Glutamatergic neuron (in vitro differentiated cells): ENCODE measurements around the gene PRKAG2. TPM values are rescaled to one million over a fixed set of nuclear protein-coding genes. Genes with fewer than 3 reads are reported as not detected.

ENCODE experiments used
- DNase-seq: peaks from one replicate; pipeline ENCODE4 v3.0.0; 2022
- H3K27ac Mint-ChIP-seq: one replicate; pipeline ENCODE4 v1.8.0; 2020; ENCODE audit warnings: mild to moderate bottlenecking, mixed read lengths, inconsistent platforms; ENCODE audit not compliant: unreplicated experiment
- H3K27me3 Mint-ChIP-seq: one replicate; pipeline ENCODE4 v1.8.0; 2020; ENCODE audit warnings: mild to moderate bottlenecking, moderate library complexity, mixed read lengths, inconsistent platforms; ENCODE audit not compliant: unreplicated experiment
- H3K36me3 Mint-ChIP-seq: one replicate; pipeline ENCODE4 v1.8.0; 2020; ENCODE audit warnings: mild to moderate bottlenecking, mixed read lengths, inconsistent platforms; ENCODE audit not compliant: unreplicated experiment
- H3K4me1 Mint-ChIP-seq: one replicate; pipeline ENCODE4 v1.8.0; 2020; ENCODE audit warnings: mild to moderate bottlenecking, low read depth, mixed read lengths, inconsistent platforms; ENCODE audit not compliant: unreplicated experiment
- H3K4me3 Mint-ChIP-seq: one replicate; pipeline ENCODE4 v1.8.0; 2020; ENCODE audit warnings: mild to moderate bottlenecking, mixed read lengths, inconsistent platforms; ENCODE audit not compliant: unreplicated experiment
- H3K9me3 Mint-ChIP-seq: one replicate; pipeline ENCODE4 v1.8.0; 2020; ENCODE audit warnings: mild to moderate bottlenecking, moderate library complexity, mixed read lengths, inconsistent platforms; ENCODE audit not compliant: unreplicated experiment
- total RNA-seq: library from RNA; stranded (reverse); fragmentation: NEBNext Ultra II Directional; extraction: Animal tissue kit (Norgen Biotek cat#: 25700); gene quantifications from one replicate; pipeline ENCODE4 v1.2.1, GENCODE V29; 2021; ENCODE audit not compliant: unreplicated experiment
- TF ChIP-seq, protein P1 (sequence below): fragments of 200-600 bp; sonication (generic); IDR thresholded peaks from one replicate; pipeline ENCODE4 v1.5.0; 2021; ENCODE audit not compliant: partially characterized antibody, unreplicated experiment

Gene PRKAG2
- total RNA-seq, 1 donor from 2014 or later, result 24.7 TPM

DNA sequence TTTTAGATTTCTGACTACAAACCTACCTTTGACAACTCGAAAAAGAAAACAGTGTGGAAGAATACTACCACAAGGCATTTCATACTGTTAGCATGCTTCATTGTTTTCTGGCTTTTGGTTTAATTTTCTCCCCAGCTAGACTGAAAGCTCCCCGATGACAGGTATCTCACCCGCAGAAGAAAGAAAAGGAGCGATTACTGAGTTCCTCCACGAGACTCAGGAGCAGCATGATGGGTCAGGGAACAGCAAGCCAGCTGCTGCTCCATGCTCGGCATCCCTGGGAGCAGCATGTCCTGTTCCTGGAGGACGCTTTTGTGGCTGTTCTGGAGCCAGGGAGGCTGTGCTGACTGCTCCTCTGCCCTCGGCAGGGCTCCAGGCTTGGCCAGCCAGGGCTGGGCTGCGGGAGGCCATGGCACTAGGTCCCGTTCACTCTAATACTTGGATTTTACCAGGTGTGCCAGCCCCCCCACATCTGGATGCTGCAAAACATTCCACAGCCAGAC is 133.4 kb downstream of the PRKAG2 start:
- H3K4me3 Mint-ChIP-seq, result no peak overlapping the region
- TF ChIP-seq, protein P1, sequence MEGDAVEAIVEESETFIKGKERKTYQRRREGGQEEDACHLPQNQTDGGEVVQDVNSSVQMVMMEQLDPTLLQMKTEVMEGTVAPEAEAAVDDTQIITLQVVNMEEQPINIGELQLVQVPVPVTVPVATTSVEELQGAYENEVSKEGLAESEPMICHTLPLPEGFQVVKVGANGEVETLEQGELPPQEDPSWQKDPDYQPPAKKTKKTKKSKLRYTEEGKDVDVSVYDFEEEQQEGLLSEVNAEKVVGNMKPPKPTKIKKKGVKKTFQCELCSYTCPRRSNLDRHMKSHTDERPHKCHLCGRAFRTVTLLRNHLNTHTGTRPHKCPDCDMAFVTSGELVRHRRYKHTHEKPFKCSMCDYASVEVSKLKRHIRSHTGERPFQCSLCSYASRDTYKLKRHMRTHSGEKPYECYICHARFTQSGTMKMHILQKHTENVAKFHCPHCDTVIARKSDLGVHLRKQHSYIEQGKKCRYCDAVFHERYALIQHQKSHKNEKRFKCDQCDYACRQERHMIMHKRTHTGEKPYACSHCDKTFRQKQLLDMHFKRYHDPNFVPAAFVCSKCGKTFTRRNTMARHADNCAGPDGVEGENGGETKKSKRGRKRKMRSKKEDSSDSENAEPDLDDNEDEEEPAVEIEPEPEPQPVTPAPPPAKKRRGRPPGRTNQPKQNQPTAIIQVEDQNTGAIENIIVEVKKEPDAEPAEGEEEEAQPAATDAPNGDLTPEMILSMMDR, result no peak

DNA sequence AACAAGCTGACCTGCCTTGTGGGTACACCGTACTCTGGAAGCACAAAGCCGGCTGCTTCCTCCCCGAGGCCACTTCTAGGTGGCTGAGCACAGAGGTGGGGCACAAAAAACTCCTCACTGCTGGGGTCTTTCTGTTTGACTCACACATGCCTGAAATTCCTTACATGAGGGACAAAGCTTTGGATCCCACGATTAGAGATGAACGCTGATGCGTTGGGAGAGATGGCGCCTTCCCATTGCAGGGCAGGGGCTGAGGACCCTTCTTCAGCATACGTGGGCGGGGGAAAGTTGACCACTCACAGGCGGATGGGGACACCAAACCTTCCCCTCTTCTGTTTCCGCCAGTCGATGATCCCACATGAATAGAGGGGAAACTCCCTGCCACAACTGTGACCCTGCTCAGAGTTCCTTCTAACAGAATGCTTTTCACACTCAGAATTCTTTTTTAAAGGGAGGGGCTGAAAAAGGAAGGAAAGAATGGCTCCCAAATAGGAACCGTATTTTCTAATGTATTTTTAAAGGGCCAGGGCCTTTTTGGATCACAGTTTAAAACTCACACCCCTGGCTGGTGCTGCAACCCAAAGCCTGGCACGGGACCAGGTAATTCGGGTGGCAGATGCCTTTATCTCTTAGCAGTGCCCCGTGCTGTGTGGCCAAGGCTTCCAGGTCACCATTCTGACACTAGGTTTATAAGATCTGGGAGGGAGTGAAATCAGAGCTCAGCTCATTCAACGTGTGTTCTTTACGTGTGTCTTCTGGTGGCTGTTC is 134.0 kb downstream of the PRKAG2 start:
- Mint-ChIP-seq H3K4me1 (peaks cover 2% of the 10 kb centered on the region), H3K4me3 (no peak overlapping the region), H3K36me3 (no peaks in the 10 kb centered on the region), H3K27ac (no peak overlapping the region), H3K9me3 (peaks cover 1% of the 10 kb centered on the region), H3K27me3 (peaks cover 3% of the 10 kb centered on the region)
- TF ChIP-seq, protein P1, result no peak
- no peak for DNase-seq

More for the DNA sequence above, 133.4 kb downstream of the PRKAG2 start:
- H3K27ac Mint-ChIP-seq, result no peak overlapping the region
- no peaks in the 10 kb centered on the region for H3K36me3 Mint-ChIP-seq
- peaks cover 2% of the 10 kb centered on the region for H3K4me1 Mint-ChIP-seq
- no peak for DNase-seq
- peaks cover 1% of the 10 kb centered on the region for H3K9me3 Mint-ChIP-seq
- H3K27me3 Mint-ChIP-seq, result peaks cover 3% of the 10 kb centered on the region

DNA sequence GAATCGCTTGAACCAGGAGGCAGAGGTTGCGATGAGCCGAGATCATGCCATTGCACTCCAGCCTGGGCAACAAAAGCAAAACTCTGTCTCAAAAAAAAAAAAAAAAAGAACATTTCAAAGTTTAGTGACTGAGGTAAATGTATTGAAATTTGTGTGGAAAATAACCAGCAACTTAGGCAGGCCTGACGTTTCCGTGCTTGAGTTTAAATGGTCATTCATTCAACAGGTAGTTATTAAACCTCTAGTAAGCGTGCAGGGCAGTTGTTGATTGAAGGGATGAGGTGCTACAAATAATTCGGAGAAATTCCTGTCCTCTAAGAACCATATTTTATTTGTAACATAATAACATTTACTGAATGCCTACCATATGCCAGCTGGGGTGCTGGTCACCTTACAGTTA is 135.3 kb downstream of the PRKAG2 start:
- Mint-ChIP-seq H3K4me3 (no peak overlapping the region), H3K36me3 (no peaks in the 10 kb centered on the region), H3K4me1 (peaks cover 4% of the 10 kb centered on the region), H3K9me3 (peaks cover 1% of the 10 kb centered on the region), H3K27ac (no peak overlapping the region), H3K27me3 (peaks cover 3% of the 10 kb centered on the region)
- DNase-seq, result no peak
- TF ChIP-seq, protein P1, result no peak

DNA sequence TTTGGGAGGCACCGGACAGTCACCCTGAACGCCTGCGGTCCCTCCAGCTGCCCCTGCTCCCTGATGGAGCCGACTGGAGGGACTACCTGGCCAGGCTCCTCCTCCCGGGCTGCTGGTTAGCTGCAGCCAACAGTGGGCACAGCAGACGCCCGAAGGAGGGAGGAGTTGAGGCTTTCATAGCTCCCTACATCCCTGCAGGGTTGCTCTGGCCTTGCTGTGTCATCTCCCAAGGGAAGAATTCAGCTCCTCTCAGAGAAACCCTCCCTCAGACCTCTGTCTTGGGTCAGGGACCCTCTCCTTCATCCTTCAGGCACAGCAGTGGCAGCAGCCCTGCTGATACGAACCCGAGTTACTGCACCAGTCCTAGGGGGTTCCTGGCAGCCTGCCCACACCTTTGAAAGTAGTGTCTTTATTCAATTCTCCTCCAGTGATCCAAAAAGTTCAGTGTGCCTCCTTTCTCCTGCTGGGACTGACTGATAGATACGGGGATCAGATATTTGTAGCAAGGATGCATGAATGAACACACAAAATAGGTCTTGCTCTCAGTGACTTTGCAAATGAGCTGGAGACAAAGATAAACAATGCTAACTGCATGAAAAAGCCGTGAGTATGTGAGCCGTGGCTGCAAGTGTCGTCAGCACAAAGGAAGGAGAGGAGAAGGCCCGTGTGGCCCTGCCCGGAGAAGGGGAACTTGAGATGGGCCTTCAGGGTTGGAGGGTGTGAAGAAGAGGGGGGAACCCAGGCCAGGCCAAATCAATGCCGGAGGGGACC is 136.6 kb downstream of the PRKAG2 start:
- peaks cover 3% of the 10 kb centered on the region for H3K27me3 Mint-ChIP-seq
- no peak overlapping the region for H3K27ac Mint-ChIP-seq
- DNase-seq, result no peak
- H3K4me1 Mint-ChIP-seq, result peaks cover 13% of the 10 kb centered on the region
- H3K9me3 Mint-ChIP-seq, result peaks cover 1% of the 10 kb centered on the region
- H3K36me3 Mint-ChIP-seq, result no peaks in the 10 kb centered on the region
- TF ChIP-seq, protein P1, result no peak
- H3K4me3 Mint-ChIP-seq, result no peak overlapping the region

DNA sequence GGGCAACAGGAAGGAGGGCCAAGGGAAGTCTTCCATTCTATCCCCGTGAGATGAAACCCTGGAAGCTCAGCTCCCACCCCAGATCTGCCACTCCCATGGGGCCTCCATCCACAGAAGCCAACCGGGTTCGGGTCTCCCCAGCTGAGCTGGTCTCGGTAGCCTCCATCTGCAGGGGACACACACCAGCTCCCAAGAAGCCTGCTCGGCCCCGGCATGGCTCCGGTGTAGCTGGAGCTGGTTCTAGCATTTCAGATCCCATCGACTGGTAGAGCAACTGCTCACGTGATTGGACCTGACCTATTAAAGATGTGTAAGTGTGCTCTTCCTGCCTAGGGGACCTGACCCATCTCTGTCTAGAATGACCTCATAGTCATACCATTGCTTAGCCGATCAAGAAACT is 138.0 kb downstream of the PRKAG2 start:
- H3K4me3 Mint-ChIP-seq, result no peak overlapping the region
- H3K27ac Mint-ChIP-seq, result no peak overlapping the region
- no peaks in the 10 kb centered on the region for H3K36me3 Mint-ChIP-seq
- no peak for DNase-seq
- peaks cover 3% of the 10 kb centered on the region for H3K27me3 Mint-ChIP-seq
- H3K4me1 Mint-ChIP-seq, result peaks cover 16% of the 10 kb centered on the region
- peaks cover 1% of the 10 kb centered on the region for H3K9me3 Mint-ChIP-seq
- TF ChIP-seq, protein P1, result no peak
